ENCODE data around the gene SATB1.
A peak's percentile ranks its signal among the peaks of the same experiment; 100 is the strongest.
"Not testable (repeated sequence)": the region's sequence is repeated elsewhere in the genome, so short reads cannot be mapped to it uniquely, and the experiment has no call there.

The SATB1 gene

DNA sequence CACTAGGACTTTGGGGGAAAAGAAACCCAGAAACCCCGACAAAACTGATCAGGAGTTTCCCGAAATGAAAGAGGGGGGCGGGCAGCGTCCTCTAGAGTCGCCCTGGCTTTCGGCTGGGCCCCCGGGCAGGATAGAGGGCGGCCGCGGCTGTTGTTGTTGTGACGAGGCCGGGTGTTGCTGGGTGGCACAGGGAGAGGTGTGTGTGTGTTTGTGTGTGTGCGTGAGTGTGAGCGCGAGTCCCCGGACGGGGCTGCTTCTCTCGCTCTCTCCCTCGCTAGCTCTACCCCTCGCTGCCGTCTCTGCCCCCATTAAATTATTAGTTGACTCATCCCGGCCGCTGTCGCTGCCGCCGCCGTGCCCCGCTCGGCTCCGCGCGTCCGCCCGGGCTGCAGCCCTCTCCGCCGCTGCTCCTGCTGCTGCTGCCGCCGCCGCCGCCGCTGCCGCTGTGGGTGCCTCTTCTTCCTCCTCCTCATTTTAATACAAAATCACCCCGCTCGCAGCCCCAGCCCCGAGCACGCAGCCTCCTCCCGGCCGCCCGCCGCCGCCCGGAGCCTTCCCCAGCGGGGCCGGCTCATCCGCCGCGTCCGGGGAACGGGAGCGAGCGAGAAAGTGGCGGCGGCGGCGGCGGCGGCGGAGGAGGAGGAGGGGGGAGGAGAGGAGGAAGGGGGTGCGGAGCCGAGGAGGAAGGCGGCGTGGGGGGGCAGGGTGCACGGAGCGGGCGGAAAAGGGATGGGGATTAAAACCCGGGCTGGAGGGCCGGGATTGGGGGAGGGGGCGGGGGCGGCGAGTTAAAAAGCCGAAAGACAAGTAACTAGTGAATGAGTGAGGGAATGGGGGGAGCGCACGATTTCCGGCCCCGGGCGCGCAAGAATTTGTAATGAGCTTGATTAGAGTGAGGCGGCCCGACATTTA, at the start of gene SATB1:
SATB1 (minus strand) TSS at position 611 of the 912 bp plus-strand sequence. CDS start 4,372 bp downstream, outside the sequence.
- intact Hi-C loops (cut with DNase I), result loop anchor here (2.0 kb wide), 1 partner anchor 22 kb away; no protein-coding TSS in a partner anchor

DNA sequence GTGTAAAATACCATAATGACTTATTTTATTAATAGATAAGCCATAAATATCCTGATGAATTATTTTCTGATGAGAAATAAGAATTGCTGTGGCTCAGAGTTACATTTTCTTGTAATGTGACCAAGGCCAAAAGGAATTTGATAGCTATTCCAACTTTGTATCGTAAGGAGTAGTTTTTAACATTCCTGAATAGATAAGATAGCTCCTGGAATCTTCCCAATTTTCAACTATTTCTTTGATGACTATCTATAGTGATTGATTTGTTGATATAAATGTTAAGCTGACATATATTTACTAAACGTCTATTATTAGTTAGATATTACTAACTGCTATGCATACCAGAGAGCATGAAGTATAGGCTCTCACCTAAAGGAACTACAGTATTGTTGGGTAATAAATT, 49.1 kb upstream of the SATB1 start:
- intact Hi-C loops (cut with DNase I), result no loop called here
- no peak for DNase-seq

More for the DNA sequence above, at the start of gene SATB1:
- peak; percentile 60 to 96 (median 76) for DNase-seq

DNA sequence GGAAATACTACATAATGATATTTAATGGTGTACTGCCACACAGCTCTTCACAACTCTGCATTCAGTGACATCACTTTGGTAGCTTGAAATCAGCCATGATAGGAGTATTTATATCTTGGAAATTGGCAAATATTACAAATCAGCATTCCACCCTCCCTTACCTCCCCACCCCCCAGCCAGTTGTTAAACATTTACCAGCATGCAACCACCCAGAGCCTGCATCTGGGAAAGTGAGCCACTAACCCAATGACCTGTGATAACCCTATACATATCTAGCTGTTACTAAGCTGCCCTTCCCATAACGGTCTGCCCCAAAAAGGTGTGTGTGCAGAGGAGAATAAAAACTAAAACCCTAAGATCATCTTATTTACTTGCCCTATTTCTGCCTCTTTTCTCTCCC, 44.6 kb upstream of the SATB1 start:
- no peak for DNase-seq
- intact Hi-C loops (cut with DNase I), result no loop called here

DNA sequence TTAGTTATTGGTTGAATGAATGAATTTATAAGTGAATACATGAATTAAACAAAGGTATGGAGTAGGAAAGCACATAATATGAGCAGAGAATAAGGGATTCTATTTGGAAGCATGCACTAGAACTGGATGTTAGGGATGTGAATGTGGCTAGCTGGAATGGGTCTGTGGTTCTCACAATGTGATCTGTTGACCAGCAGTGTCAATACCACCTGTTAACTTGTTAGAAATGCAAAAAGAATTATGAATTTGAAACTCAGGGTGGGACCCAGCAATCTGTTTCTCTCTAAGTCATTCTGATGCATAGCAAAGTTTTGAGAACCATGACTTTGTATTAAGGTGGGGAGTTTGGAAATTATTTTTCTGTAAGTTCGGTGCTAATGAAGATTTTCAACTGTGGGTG, 41.0 kb upstream of the SATB1 start:
- DNase-seq, result no peak

DNA sequence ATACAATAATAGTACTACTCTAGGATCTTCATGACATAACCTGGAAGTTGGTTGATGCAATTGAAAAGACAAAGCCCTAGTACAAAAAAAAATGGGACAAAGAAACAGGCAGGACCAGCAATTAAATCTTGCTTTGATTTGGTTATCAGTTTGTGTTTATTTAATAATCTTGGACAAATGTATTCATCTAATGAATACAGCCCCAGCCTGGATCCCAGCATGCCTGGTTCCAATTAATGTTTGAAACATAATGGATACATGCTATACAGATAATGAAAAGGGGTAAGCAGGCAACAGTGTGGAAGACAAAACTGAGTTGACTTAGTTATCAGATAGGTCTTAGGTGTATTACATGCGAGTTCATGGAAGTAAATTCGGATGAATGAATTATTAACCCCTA, 29.6 kb upstream of the SATB1 start:
- no peak for DNase-seq
- intact Hi-C loops (cut with DNase I), result no loop called here

More for the DNA sequence above, 41.0 kb upstream of the SATB1 start:
- intact Hi-C loops (cut with DNase I), result no loop called here

DNA sequence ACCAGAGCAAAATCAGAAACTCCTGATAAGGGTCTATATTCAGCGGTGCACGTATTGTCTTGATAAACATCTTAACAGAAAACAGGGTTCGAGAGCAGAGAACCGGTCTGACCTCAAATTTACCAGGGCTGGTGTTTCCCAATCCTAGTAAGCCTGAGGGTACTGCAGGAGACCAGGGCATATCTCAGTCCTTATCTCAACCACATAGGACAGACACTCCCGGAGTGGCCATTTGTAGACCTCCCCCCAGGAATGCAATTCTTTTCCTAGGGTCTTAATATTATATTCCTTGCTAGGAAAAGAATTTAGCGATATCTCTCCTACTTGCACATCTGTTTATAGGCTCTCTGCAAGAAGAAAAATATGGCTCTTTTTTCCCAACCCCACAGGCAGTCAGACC, 24.5 kb upstream of the SATB1 start:
- intact Hi-C loops (cut with DNase I); DNase-seq: not testable (repeated sequence)

DNA sequence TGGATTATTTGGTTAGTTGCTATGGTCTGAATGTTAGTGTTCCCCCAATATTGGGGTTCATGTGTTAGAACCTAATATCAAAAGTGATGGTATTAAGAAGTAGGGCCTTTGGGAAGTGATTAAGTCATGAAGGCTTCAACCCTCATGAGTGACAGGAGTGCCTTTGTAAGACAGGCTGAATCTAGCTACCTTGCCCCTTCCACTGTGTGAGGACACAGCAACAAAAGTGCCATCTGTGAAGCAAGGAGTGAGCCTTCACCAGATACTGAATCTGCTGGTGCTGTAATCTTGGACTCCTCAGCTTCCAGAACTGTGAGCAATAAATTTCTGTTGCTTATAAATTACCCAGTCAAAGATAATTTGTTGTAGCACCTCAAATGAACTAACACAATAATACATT, 22.6 kb upstream of the SATB1 start:
- intact Hi-C loops (cut with DNase I), result loop anchor here (2.0 kb wide), 1 partner anchor 23 kb away; the partner anchor contains the start of gene SATB1
- DNase-seq, result no peak

DNA sequence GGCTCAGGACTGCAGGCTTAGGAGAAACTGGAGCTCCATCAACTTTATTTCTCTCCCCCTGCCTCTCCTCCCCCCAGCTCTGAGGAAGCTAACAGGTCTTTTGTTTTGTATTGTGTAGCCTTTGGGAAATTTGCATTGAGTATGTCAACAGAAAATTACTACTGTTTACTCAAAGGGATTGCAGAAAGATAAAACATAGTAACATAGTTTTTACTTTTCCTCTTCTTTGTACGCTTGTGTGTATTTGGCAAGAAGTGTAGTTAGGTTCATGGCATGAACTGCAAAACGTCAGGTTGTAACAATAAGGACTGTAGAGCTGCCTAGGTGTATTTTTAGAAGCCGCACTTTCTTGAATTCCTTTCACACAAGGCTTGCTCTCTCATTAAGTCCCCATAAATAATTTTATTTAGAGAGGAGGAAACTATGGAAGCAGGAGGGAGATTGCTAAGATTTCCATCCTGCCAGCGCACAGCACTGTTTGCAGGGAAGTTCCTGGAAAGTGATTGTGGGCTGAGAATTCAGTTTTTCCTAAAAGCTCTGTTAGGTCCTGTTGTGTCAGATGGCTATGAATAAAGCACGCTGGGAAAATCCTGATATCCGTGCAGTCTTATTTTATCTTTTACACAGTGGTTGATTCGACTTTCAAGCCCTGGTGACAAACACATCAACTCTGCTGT, 21.1 kb upstream of the SATB1 start:
- intact Hi-C loops (cut with DNase I), result loop anchor here (2.0 kb wide), 1 partner anchor 21 kb away; the partner anchor contains the start of gene SATB1
- DNase-seq, result no peak

DNA sequence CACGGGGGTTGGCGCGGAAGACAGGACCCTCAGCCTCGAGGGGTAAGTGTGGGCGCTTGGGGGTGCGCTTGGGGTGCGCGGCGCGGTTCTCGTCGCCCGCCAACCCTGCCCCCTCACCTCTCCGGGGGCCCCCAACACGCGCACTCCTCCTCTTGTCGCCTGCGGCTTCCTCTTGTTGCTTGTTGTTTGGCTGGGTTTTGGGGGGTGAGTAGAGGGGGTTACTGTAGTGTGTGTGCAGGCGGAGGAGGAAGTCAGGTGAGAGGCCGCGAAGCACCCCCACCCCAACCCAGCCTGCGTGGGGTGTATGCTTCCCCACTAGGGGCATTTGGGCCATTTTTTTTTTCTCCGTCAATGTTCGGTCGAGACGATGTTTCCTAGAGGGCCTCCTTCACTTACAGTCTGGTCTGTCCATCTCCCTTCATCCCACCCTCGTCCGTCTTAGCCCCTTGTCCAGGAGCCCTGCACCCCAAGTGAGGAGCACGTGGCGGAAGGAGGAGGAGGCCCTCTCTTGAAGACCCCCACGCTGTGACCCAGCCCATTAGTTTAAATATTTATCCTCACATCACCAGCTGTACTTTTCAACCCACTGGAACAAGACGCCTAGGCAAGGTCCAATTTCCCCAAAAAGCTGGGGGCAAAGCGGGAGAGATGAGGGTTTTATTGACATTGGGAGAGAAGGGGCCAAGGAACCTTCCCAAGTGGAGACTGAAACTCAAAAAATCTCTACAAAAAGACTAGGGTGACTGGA, 20.4 kb upstream of the SATB1 start:
- intact Hi-C loops (cut with DNase I), result loop anchor here (2.0 kb wide), 1 partner anchor 21 kb away; the partner anchor contains the start of gene SATB1
- DNase-seq, result peak in 4 of 10 donors; percentile 15 to 81 (median 70)

DNA sequence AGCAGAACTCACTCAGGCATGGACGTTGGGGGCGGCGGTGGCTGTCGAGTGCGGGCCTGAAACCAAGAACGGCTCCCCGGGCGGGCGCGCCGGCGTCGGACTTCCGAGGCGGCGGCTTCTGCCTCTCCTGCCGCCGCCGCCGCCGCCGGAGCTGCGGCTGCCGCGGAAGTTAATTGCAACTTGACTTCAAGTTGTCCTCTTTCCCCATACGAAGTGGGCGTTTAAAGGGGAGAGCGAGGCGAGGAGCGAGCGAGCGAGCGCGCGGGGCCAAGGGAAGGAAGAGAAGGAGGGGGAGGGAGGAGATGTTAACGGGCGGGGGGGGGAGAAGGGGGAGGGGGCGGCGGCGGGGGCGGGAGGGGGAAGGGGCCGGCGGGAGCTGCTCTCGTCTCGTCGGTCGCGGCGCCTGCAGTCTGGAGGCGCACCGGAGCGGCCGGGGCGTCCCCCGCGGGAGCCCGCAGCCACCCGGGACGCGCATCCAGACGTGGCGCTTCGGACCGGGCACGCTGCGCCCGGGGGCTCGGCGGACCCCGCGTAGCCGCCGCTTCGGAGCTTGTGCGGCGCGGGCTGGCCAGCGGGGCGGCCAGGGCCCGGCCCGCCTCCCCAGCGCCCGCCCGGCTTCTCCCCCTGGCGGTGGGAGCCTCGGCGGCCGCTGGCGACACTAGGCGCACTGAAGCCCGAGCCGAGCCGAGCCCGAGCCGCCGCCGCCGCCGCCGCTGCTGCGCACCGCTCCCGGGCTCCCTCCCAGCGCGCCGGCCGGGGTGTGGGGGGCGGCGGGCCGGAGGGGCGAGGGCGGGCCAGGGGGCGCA, 19.7 kb upstream of the SATB1 start:
- intact Hi-C loops (cut with DNase I), result no loop called here

DNA sequence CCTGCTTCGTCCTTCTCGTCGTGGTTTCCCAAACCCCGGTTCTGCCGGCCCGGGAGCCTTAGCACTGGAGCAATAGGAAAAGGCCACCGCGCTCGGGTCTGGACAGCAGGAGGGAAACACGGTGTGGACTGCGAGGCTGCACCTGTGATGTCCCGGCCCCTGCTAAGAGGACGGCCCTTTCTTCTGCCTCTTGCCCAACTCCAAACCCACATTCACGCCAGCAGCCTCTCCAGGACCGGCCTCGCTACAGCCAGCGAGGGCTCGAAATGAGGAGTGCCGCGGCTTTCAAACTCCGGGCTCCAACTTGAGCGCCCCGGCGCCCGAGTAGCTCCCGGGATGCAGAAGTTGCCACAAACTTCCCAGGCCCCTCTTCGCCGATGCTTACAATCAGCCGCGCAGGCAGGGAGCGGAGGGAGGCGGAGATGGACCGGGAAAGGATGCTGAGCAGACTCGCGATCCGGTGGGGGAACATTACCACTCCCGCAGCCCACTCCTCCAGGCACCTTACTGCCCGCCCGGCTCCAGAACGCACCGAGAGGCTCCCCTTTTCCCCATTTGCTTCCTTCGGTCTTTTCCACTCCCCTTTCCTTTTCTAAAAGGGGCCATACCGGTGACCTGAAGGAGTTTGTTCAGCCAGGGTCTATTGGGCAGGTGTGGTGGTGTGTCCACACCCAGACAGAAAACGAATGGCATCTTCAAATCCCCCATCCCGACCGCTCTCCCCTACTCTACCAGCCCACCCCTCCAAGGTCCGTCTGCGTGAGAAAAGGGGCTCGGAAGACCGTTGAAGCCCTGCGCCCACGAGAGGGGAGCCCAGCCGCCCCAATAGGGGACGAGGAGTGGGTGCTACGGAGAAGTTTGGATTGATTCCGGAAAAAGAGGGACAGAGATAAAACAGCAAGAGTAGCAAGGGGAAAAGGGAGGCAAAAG, 18.8 kb upstream of the SATB1 start:
- DNase-seq, result peak in 8 of 10 donors; percentile 14 to 86 (median 32)
- intact Hi-C loops (cut with DNase I), result no loop called here

More for the DNA sequence above, 19.7 kb upstream of the SATB1 start:
- DNase-seq, result peak in 9 of 10 donors; percentile 16 to 92 (median 55)

DNA sequence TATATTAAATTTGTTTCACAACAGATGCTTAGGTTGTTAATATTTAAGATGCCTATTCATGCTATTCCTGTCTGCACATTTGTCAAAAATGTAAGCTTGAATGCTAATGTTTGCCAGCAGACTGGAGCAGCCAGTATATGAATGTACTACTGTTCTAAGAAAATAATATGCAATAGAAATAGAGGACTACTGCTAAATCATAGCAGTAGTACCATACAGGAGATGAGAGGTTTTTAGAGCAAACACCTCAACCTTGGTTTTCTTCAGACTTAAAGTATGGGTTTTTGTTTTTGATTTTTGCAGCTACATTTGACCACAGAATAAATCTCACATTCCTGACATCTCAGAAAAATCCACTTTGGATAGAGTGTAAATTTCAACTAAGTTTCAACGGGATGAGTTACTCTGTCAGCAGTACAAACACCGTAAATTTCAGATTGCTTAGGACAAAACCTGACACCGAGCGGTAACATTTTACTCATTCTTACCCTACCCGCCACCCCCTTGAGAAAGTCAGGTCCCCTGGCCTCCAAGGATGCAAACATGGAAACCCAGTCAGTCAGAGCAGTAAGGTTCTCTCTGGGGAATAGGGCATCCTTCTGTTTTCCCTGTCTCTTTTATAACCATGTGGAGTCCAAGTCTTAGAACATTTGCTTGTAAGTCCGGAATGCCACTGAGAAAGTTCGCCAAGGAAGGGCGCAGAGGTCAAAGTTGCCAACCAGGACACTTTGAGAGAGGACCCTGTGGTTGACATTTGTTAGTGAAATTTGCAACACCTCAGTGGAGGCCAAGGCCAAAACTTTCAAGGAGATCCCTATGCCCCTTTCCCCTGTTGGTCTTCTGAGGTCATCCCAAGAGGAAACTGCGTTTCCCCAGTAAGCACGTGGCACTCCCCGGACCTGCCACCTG, 17.9 kb upstream of the SATB1 start:
- intact Hi-C loops (cut with DNase I), result no loop called here
- DNase-seq, result no peak

DNA sequence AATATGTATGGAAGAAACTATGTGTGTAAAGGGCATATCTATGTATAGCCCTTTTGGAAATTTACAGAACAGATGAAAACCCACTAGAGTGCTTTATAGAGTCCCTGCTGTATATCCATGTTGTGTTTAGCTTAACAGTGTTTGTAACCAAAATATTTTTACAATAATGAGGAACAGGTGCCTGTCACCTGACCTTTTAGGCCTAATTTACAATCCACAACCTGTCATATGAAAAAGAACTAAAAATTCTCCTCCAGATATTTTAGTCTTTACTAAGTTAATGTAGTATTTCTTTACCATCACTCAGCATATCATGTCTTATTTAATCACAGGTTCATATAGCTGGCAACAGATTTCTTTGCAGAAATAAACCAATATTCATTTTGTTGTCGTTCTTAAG, 16.4 kb upstream of the SATB1 start:
- intact Hi-C loops (cut with DNase I), result no loop called here

DNA sequence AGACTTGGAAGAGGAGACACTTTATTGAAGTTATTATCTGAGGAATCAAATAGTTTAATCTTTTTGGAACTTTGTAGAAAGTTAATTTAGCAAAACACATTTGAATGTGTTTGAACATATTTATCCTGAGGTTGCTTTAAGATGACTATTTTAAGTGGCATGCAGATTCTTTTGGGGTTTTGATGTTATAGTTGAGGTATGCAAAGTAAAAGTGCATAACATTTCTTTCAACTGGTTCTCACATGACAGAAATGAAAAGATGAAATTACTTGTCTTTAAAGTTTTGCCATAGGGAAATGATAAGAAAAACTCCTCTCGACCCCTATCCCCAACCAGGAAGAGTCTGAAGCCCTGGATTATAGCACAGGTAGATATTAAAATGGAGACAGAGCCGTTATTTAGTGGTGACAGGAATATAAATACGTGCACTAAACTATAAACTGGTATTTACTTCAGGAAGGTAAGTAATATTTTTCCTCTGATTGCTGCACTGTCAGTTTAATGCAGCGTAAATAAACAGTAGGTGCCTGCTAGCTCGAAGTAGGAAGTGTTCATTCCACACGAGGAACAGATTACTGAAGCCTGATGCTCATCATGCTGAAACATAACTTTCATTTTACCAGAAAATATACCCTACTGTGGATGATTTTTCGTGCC, 15.1 kb upstream of the SATB1 start:
- intact Hi-C loops (cut with DNase I), result no loop called here
- no peak for DNase-seq

More for the DNA sequence above, 16.4 kb upstream of the SATB1 start:
- DNase-seq, result no peak

DNA sequence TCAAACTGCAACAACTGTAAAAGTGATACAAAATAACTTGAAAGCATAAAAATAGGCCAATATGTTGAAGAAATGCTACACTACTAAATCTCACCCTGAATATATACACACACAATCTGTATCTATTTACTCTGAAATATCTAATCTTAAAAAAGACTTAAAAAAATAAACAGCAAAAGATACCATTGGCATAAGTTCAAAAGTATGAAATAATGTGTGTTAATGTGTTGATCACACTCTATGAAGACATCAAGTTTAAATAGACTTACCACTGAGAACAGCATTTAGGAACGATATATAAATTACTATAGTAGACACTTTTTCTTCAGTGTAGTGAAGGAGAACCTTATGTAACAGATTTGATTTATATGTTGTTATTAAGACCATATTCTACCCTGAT, 14.1 kb upstream of the SATB1 start:
- intact Hi-C loops (cut with DNase I), result no loop called here
- DNase-seq, result no peak

DNA sequence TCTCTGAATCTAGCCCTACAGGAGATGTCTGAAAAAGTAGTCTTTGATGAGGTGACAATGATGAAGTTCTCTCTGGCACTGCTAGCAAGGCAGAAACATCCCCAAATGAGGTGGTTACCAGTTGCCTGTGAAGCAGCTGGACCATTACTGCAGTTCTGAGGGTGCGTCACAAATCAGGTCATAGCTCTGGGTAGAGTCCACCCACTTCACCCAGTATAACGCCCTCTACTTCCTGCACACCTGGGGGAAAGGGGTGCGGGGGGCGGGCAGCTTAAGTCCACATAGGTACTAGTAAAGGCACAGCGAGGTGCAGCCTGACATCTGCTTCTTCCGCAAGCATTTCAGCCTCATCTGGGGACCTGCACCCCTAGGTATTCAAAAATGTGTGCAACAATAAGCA, 13.4 kb upstream of the SATB1 start:
- DNase-seq, result peak in 3 of 10 donors; percentile 19 to 76 (median 47)
- intact Hi-C loops (cut with DNase I), result no loop called here

DNA sequence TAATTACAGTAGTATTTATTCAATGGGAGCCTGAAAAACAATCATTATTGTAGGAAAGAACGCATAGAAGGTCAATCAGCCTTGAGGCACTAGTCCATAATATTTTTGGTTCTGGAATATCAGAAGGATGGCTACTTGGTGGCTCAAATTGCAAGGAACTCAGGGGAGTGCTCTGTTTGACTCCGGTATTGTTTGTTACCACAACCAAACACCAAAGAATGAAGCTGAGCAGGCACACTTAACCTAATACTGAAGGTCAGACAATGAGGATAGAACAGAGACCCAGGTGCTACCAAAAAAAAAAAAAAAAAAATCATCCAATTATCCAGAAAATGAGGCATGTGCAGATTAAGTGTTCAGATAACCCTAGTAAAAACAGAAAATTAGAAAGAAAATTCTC, 11.1 kb upstream of the SATB1 start:
- DNase-seq, result no peak
- intact Hi-C loops (cut with DNase I), result no loop called here
